ENCODE data around the gene NEMF. TPM values are rescaled to one million over a fixed set of nuclear protein-coding genes. Genes with fewer than 3 reads are reported as not detected.

Gene NEMF
- total and polyA plus RNA-seq, 8 donors: 48.1 to 94.3 (median 84.1) TPM

- Histone ChIP-seq H3K27me3 (no peaks in the 10 kb centered on the region), H3K4me1 (peaks cover 9 to 38% of the 10 kb centered on the region in 2 donors), H3K36me3 (peaks cover 0 to 11% of the 10 kb centered on the region in 2 donors), H3K4me3 (peak within 1 kb of the TSS; percentile 91 to 92), H3K27ac (peak within 1 kb of the TSS; percentile 94 to 99), H3K9me3 (no peaks in the 10 kb centered on the region)
- intact Hi-C loops (cut with DNase I): no loop called here
- DNase-seq (peak; percentile 84 to 99 (median 93)), ATAC-seq (peak; percentile 86)
- TF ChIP-seq, protein P1, sequence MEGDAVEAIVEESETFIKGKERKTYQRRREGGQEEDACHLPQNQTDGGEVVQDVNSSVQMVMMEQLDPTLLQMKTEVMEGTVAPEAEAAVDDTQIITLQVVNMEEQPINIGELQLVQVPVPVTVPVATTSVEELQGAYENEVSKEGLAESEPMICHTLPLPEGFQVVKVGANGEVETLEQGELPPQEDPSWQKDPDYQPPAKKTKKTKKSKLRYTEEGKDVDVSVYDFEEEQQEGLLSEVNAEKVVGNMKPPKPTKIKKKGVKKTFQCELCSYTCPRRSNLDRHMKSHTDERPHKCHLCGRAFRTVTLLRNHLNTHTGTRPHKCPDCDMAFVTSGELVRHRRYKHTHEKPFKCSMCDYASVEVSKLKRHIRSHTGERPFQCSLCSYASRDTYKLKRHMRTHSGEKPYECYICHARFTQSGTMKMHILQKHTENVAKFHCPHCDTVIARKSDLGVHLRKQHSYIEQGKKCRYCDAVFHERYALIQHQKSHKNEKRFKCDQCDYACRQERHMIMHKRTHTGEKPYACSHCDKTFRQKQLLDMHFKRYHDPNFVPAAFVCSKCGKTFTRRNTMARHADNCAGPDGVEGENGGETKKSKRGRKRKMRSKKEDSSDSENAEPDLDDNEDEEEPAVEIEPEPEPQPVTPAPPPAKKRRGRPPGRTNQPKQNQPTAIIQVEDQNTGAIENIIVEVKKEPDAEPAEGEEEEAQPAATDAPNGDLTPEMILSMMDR (IDR thresholded peaks at IDR 0.05): peak in 1 of 2 donors; percentile 17
Measured at GRCh38 chr14:49767571-49768300, 84.9 kb downstream of the NEMF start, which contains the start of gene KLHDC2. Gene KLHDC2, plus strand, starts transcription at chr14:49768153. Its CDS starts 316 bp downstream, at chr14:49768469.

GRCh38 chr14:49767270-49767570 lies 85.4 kb downstream of the NEMF start:
- Histone ChIP-seq H3K36me3 (peaks cover 0 to 6% of the 10 kb centered on the region in 2 donors), H3K4me3 (peak overlapping the region; percentile 91 to 92), H3K4me1 (peaks cover 9 to 38% of the 10 kb centered on the region in 2 donors), H3K9me3 (no peaks in the 10 kb centered on the region), H3K27me3 (no peaks in the 10 kb centered on the region), H3K27ac (peak overlapping the region; percentile 94 to 99)
- ATAC-seq (no peak), DNase-seq (no peak)
- TF ChIP-seq, protein P1 (IDR thresholded peaks at IDR 0.05): no peak
- intact Hi-C loops (cut with DNase I): no loop called here

- DNase-seq: peak in 1 of 4 donors; percentile 19
- Histone ChIP-seq H3K36me3 (peaks cover 0 to 2% of the 10 kb centered on the region in 2 donors), H3K9me3 (no peaks in the 10 kb centered on the region), H3K4me3 (peak overlapping the region; percentile 91 to 92), H3K27me3 (no peaks in the 10 kb centered on the region), H3K4me1 (peaks cover 9 to 38% of the 10 kb centered on the region in 2 donors), H3K27ac (peak overlapping the region; percentile 94 to 99)
- no peak for ATAC-seq
- intact Hi-C loops (cut with DNase I): no loop called here
- TF ChIP-seq, protein P1 (IDR thresholded peaks at IDR 0.05): no peak
Measured at GRCh38 chr14:49766839-49767238, 85.7 kb downstream of the NEMF start.

DNA sequence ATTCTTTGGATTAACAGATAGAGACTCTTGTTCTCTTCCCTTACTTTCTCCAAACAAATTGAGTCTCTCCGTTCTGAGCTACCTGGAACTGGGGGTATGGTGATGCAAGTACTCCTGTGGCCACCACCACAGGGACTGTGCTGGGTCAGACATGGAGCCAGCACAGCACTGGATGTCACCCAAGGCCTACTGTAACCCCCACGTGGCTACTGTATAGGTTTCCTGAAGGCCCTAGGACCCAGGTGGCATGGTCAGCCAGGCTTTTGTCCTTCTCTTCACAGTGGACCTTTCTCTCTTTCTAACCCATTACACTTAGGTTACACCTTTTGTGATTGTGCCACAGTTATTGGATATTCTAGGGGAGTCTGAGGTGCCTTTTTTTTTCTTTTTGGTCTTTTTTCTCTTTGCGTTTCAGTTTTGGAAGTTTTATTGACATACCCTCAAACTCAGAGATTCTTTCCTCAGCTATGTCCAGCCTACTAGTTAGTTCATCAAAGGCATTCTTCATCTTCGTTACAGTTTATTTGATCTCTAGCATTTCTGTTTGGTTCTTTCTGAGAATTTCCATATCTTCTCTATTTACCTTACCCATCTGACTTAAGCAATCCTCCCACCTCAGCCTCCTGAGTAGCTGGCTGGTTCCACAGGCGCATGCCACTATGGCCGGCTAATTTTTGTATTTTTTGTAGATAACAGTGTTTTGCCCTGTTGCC lies 90.6 kb downstream of the NEMF start:
- intact Hi-C loops (cut with DNase I): no loop called here
- ATAC-seq: no peak

More for the DNA sequence above, 90.6 kb downstream of the NEMF start:
- TF ChIP-seq, protein P1 (IDR thresholded peaks at IDR 0.05): no peak
- Histone ChIP-seq H3K36me3 (no peaks in the 10 kb centered on the region), H3K9me3 (no peaks in the 10 kb centered on the region), H3K27me3 (no peaks in the 10 kb centered on the region), H3K4me3 (no peak overlapping the region), H3K27ac (no peak overlapping the region), H3K4me1 (peaks cover 0 to 4% of the 10 kb centered on the region in 2 donors)
- DNase-seq: no peak

Measured in left lung (tissue), 10 donors.